ENCODE data around the gene DDO. TPM values are rescaled to one million over a fixed set of nuclear protein-coding genes. Genes with fewer than 3 reads are reported as not detected.

DDO gene
- total and polyA plus RNA-seq, 2 of the 4 experiments (the other 2 are of a cell fraction) = 0.15 to 0.18 TPM

GRCh38 chr6:110390404-110390803, 25.0 kb downstream of the DDO start:
- no TSS peak for BruUV-seq (replicated peaks)
- in situ Hi-C loops (cut with MboI; ENCODE audit: low sequenced_read_pairs) = loop anchor here (5.0 kb wide), 2 partner anchors 338 to 688 kb away; no protein-coding TSS in a partner anchor
- Histone ChIP-seq H2AK9ac (replicated peaks; ENCODE audit: low read depth, low read length, poor library complexity) (no peak overlapping the region), H2AK5ac (ENCODE audit: low read depth, low read length) (no peak overlapping the region), H4K20me1 (ENCODE audit: insufficient read depth, low read length) (no peaks in the 10 kb centered on the region), H2AFZ (replicated peaks; ENCODE audit: low read length, poor library complexity) (no peak overlapping the region), H3K9me3 (ENCODE audit: control insufficient read depth, insufficient read depth, low read length) (no peaks in the 10 kb centered on the region), H3K9me1 (ENCODE audit: insufficient read depth, low read length) (no peaks in the 10 kb centered on the region), H4K91ac (ENCODE audit: insufficient read depth, low read depth, low read length) (no peak overlapping the region), H3K79me1 (ENCODE audit: low read depth in 1 of 2, low read length in 2 of 2) (no peaks in the 10 kb centered on the region), H3K36me3 (ENCODE audit: control insufficient read depth, insufficient read depth, low read length) (no peaks in the 10 kb centered on the region), H3K4me2 (ENCODE audit: low read depth, low read length) (no peak overlapping the region), H3K27ac (ENCODE audit: insufficient read depth, low read length) (no peak overlapping the region), H3K27me3 (ENCODE audit: control insufficient read depth, insufficient read depth, low read length) (peaks cover 6% of the 10 kb centered on the region), H4K5ac (ENCODE audit: low read depth, low read length) (no peak overlapping the region), H2BK5ac (ENCODE audit: low read depth, low read length, poor library complexity, severe bottlenecking) (no peak overlapping the region), H3K4ac (ENCODE audit: low read depth, low read length) (no peak overlapping the region), H3K56ac (ENCODE audit: extremely low read depth, insufficient read depth, low read length) (no peak overlapping the region), H3K14ac (replicated peaks; ENCODE audit: low read depth, low read length) (no peak overlapping the region), H3K18ac (ENCODE audit: low read depth, low read length) (no peak overlapping the region), H3K9ac (ENCODE audit: low read depth, low read length) (no peak overlapping the region), H4K8ac (ENCODE audit: low read depth in 2 of 2, low read length in 2 of 2) (no peak overlapping the region), H3K4me3 (ENCODE audit: insufficient read depth, low read depth, low read length) (no peak overlapping the region), H2BK120ac (ENCODE audit: low read depth, low read length) (no peak overlapping the region), H2BK15ac (ENCODE audit: low read depth, low read length) (no peak overlapping the region), H2BK20ac (ENCODE audit: low read depth, low read length) (no peak overlapping the region), H3K23ac (ENCODE audit: low read depth, low read length) (no peak overlapping the region), H3K4me1 (ENCODE audit: control insufficient read depth, insufficient read depth, low read length) (no peaks in the 10 kb centered on the region)
- TF ChIP-seq BHLHE40 (IDR thresholded peaks at IDR 0.05; ENCODE audit: low read depth, low read length) = no peak
- no peak for TF ChIP-seq MAFK (IDR thresholded peaks at IDR 0.05; ENCODE audit: low read depth, low read length)
- TF ChIP-seq MAZ (IDR thresholded peaks at IDR 0.05; ENCODE audit: borderline replicate concordance, low read depth, low read length) = no peak
- TF ChIP-seq SMC3 (IDR thresholded peaks at IDR 0.05; ENCODE audit: low read depth, low read length) = no peak
- no peak for TF ChIP-seq NFE2L2 (IDR thresholded peaks at IDR 0.05; ENCODE audit: low read depth, low read length)
- TF ChIP-seq RCOR1 (IDR thresholded peaks at IDR 0.05; ENCODE audit: insufficient replicate concordance, low read length) = no peak
- TF ChIP-seq USF2 (IDR thresholded peaks at IDR 0.05; ENCODE audit: low read depth, low read length) = no peak
- no peak for TF ChIP-seq FOS (IDR thresholded peaks at IDR 0.05; ENCODE audit: low read depth, low read length)
- no peak for TF ChIP-seq RFX5 (IDR thresholded peaks at IDR 0.05; ENCODE audit: low read depth, low read length)
- TF ChIP-seq CEBPB (IDR thresholded peaks at IDR 0.05; ENCODE audit: low read depth, low read length) = no peak
- TF ChIP-seq ELK1 (IDR thresholded peaks at IDR 0.05; ENCODE audit: borderline replicate concordance, low read depth, low read length) = no peak
- no peak for TF ChIP-seq MXI1 (IDR thresholded peaks at IDR 0.05; ENCODE audit: borderline replicate concordance, low read depth, low read length)
- TF ChIP-seq POLR2A (IDR thresholded peaks at IDR 0.05; ENCODE audit: low read depth, low read length) = no peak
- TF ChIP-seq CHD1 (IDR thresholded peaks at IDR 0.05; ENCODE audit: low read depth, low read length) = no peak
- no peak for TF ChIP-seq RAD21 (IDR thresholded peaks at IDR 0.05; ENCODE audit: low read length)
- DNase-seq (no peak), ATAC-seq (ENCODE audit: low read depth) (no peak)
- ChIA-PET POLR2A (ENCODE audit: unreplicated experiment) (no interaction called here), CTCF (interaction anchor here (0.6 to 4.2 kb wide), 4 partner anchors 14 to 350 kb away, joined by 3 to 27 read pairs (median 11); no protein-coding TSS in a partner anchor)
- intact Hi-C loops (cut with micrococcal nuclease) = loop anchor here (1.0 to 2.0 kb wide), 4 partner anchors 212 to 864 kb away; no protein-coding TSS in a partner anchor
- dilution Hi-C loops (cut with HindIII; ENCODE audit: low sequenced_read_pairs, unreplicated experiment) = no loop called here
- WGBS, 2 experiments (ENCODE audit: extremely low coverage in 2 of 2, insufficient read length in 1 of 2) = no CpG with 5 or more reads among the region's 2 CpGs
